OCI-LY1 (cell line): ENCODE data around the gene POLRMT.

Experiments
- H2AFZ ChIP-seq: fragments of 200-600 bp; sonication (generic), shearing (Covaris generic); 2 replicates; pipeline ENCODE4 v1.6.0; 2014; ENCODE audit warnings: antibody characterized with exemption, mild to moderate bottlenecking, low read length
- H3F3A ChIP-seq: fragments of 200-600 bp; sonication (generic), shearing (Covaris generic); 2 replicates; pipeline ENCODE4 v1.6.0; 2014; ENCODE audit warnings: mild to moderate bottlenecking, antibody characterized with exemption, low read length, moderate library complexity; ENCODE audit not compliant: insufficient read depth
- H3K27ac ChIP-seq: fragments of 200-600 bp; sonication (generic); 2 replicates; pipeline ENCODE4 v1.5.1; 2014; ENCODE audit warnings: low read length, mixed run types, mild to moderate bottlenecking, low read depth; ENCODE audit not compliant: poor library complexity, severe bottlenecking
- H3K27me3 ChIP-seq: fragments of 200-600 bp; sonication (generic); 2 replicates; pipeline ENCODE4 v1.6.0; 2014; ENCODE audit warnings: antibody characterized with exemption, mild to moderate bottlenecking, low read length, moderate library complexity; ENCODE audit not compliant: insufficient read depth
- H3K36me3 ChIP-seq: fragments of 200-600 bp; sonication (generic); 2 replicates; pipeline ENCODE4 v1.6.1; 2014; ENCODE audit warnings: mild to moderate bottlenecking, antibody characterized with exemption, low read length, moderate library complexity, mixed read lengths; ENCODE audit not compliant: insufficient read depth
- H3K4me1 ChIP-seq: fragments of 200-600 bp; sonication (generic); 2 replicates; pipeline ENCODE4 v1.5.1; 2014; ENCODE audit warnings: mild to moderate bottlenecking, low read length, moderate library complexity; ENCODE audit not compliant: insufficient read depth, severe bottlenecking
- H3K4me2 ChIP-seq: fragments of 200-600 bp; sonication (generic), shearing (Covaris generic); 2 replicates; pipeline ENCODE4 v1.6.1; 2014; ENCODE audit warnings: low read length
- H3K4me3 ChIP-seq: fragments of 200-600 bp; sonication (generic); 2 replicates; pipeline ENCODE4 v1.5.1; 2014; ENCODE audit warnings: low read length, low read depth, mild to moderate bottlenecking, mixed read lengths; ENCODE audit not compliant: poor library complexity, severe bottlenecking
- H3K79me2 ChIP-seq: fragments of 200-600 bp; shearing (Covaris generic); 2 replicates; pipeline ENCODE4 v1.6.1; 2016; ENCODE audit warnings: mixed run types, low read length, mixed read lengths; ENCODE audit not compliant: insufficient read depth
- H3K9ac ChIP-seq: fragments of 200-600 bp; sonication (generic), shearing (Covaris generic); 2 replicates; pipeline ENCODE4 v1.6.1; 2014; ENCODE audit warnings: mild to moderate bottlenecking, low read length, mixed read lengths
- H3K9me2 ChIP-seq: fragments of 200-600 bp; sonication (generic), shearing (Covaris generic); 2 replicates; pipeline ENCODE4 v1.6.1; 2014; ENCODE audit warnings: low read depth, mild to moderate bottlenecking, low read length, mixed read lengths
- H3K9me3 ChIP-seq: fragments of 200-600 bp; shearing (Covaris generic); 2 replicates; pipeline ENCODE4 v1.6.1; 2014; ENCODE audit warnings: low read length, mixed read lengths
- H4K20me1 ChIP-seq: fragments of 200-600 bp; sonication (generic), shearing (Covaris generic); 2 replicates; pipeline ENCODE4 v1.6.0; 2016; ENCODE audit warnings: mild to moderate bottlenecking, low read length; ENCODE audit not compliant: insufficient read depth
- EZH2 ChIP-seq: fragments of 200-600 bp; sonication (generic), shearing (Covaris generic); IDR thresholded peaks from 2 replicates; pipeline ENCODE4 v1.8.0; 2017; ENCODE audit warnings: borderline replicate concordance, mixed run types, mild to moderate bottlenecking, antibody characterized with exemption, low read length, moderate library complexity, mixed read lengths
- TF ChIP-seq, protein P1 (sequence below): fragments of 200-600 bp; sonication (generic), shearing (Covaris generic); IDR thresholded peaks from 2 replicates; pipeline ENCODE4 v1.5.1; 2017; ENCODE audit warnings: mild to moderate bottlenecking, antibody characterized with exemption, low read length, moderate library complexity, mixed read lengths

Gene POLRMT

DNA sequence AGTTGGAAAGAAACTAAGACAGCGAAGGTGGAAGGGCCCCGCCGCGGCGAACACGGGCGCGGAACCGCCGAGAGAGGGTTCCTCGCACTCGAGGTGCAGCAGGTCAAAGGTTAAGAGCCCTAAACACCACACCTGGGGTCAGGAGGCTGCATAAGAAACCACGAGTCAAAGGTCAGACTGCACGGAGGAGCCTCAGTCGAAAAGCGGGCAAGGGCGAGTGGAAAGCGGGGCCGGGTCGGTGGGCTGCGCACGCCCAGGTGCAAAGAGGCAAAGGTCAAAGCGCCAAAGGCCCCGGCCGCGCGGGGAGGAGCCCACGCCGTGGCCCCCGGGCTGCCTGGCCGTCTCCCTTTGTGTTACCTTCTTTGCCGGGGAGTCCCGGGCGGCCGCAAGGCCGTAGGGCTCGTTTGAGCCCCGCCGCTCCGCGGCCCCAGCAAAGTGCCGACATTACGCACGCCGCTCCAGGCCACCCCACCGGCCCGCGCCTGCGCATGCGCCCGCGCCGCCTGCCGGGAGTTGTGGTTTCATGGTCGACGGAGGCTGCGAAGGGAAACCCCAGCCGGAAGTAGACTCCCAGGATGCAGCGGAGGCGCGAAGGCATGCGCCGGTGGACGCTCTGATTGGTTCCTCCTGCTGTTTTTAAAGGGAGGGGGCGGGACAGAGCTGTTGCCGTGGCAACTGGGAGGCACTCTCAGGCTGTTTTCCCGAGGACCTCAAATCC, at the start of gene POLRMT:
Gene POLRMT (minus strand): TSS at position 470 of the 718 bp plus-strand sequence. CDS start 25 bp downstream, at position 445.
- Histone ChIP-seq H3K4me2 (peak within 1 kb of the TSS; percentile 77), H3K4me1 (peaks cover 14% of the 10 kb centered on the region), H3K4me3 (peak within 1 kb of the TSS; percentile 99), H3K9me3 (no peaks in the 10 kb centered on the region), H4K20me1 (no peaks in the 10 kb centered on the region), H3F3A (no peaks in the 10 kb centered on the region), H3K27ac (peak within 1 kb of the TSS; percentile 75), H2AFZ (peak within 1 kb of the TSS; percentile 95; the same call in 1 of the 2 replicates), H3K36me3 (peaks cover 29% of the 10 kb centered on the region), H3K9me2 (no peaks in the 10 kb centered on the region), H3K9ac (peak within 1 kb of the TSS; percentile 98), H3K79me2 (no peaks in the 10 kb centered on the region), H3K27me3 (no peaks in the 10 kb centered on the region)
- TF ChIP-seq EZH2: no peak
- TF ChIP-seq, protein P1, sequence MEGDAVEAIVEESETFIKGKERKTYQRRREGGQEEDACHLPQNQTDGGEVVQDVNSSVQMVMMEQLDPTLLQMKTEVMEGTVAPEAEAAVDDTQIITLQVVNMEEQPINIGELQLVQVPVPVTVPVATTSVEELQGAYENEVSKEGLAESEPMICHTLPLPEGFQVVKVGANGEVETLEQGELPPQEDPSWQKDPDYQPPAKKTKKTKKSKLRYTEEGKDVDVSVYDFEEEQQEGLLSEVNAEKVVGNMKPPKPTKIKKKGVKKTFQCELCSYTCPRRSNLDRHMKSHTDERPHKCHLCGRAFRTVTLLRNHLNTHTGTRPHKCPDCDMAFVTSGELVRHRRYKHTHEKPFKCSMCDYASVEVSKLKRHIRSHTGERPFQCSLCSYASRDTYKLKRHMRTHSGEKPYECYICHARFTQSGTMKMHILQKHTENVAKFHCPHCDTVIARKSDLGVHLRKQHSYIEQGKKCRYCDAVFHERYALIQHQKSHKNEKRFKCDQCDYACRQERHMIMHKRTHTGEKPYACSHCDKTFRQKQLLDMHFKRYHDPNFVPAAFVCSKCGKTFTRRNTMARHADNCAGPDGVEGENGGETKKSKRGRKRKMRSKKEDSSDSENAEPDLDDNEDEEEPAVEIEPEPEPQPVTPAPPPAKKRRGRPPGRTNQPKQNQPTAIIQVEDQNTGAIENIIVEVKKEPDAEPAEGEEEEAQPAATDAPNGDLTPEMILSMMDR: no peak

DNA sequence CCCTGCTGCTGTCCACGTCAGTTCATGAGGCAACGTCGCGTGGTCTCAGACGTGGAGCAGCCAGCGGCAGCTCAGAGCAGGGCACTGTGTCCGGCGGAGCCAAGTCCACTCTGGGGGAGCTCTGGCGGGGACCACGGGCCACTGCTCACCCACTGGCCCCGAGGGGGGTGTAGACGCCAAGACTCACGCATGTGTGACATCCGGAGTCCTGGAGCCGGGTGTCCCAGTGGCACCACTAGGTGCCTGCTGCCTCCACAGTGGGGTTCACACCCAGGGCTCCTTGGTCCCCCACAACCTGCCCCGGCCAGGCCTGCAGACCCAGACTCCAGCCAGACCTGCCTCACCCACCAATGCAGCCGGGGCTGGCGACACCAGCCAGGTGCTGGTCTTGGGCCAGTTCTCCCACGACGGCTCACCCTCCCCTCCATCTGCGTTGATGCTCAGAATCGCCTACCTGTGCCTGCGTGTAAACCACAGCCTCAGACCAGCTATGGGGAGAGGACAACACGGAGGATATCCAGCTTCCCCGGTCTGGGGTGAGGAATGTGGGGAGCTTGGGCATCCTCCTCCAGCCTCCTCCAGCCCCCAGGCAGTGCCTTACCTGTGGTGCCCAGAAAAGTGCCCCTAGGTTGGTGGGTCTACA, 49.5 kb upstream of the POLRMT start:
- no peak overlapping the region for H2AFZ ChIP-seq
- peaks cover 6% of the 10 kb centered on the region for H3K4me1 ChIP-seq
- H3K9me3 ChIP-seq: no peaks in the 10 kb centered on the region
- H3K4me2 ChIP-seq: no peak overlapping the region
- no peaks in the 10 kb centered on the region for H3K36me3 ChIP-seq
- peaks cover 12% of the 10 kb centered on the region; the same call in 1 of the 2 replicates for H3K27me3 ChIP-seq
- no peak for TF ChIP-seq EZH2
- no peak overlapping the region for H3K27ac ChIP-seq
- H4K20me1 ChIP-seq: no peaks in the 10 kb centered on the region
- H3F3A ChIP-seq: no peaks in the 10 kb centered on the region
- no peak overlapping the region for H3K4me3 ChIP-seq
- H3K9ac ChIP-seq: no peak overlapping the region
- H3K9me2 ChIP-seq: no peaks in the 10 kb centered on the region
- H3K79me2 ChIP-seq: no peaks in the 10 kb centered on the region

DNA sequence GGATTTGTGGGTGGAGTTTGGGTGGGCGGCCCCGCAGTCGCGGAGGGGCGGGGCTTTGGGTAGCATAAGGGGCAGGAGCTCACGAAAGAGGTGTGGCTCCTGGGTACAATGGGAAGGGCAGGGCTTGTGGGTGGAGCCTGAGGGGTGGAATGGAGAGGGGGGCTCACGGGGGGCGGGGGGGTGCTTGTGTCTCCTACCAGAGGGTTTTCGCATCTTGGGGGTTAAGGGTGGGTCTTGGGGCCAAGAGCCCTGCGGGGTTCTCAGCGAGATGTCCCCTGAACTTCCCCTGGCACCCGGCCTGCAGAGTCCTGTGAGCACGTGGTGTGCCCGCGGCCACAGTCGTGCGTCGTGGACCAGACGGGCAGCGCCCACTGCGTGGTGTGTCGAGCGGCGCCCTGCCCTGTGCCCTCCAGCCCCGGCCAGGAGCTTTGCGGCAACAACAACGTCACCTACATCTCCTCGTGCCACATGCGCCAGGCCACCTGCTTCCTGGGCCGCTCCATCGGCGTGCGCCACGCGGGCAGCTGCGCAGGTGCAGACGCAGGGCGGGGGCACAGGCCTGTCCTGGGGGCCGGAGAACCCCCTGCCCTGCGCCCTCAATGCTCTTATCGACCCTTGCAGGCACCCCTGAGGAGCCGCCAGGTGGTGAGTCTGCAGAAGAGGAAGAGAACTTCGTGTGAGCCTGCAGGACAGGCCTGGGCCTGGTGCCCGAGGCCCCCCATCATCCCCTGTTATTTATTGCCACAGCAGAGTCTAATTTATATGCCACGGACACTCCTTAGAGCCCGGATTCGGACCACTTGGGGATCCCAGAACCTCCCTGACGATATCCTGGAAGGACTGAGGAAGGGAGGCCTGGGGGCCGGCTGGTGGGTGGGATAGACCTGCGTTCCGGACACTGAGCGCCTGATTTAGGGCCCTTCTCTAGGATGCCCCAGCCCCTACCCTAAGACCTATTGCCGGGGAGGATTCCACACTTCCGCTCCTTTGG, 48.0 kb upstream of the POLRMT start:
- H2AFZ ChIP-seq: no peak overlapping the region
- H3K4me1 ChIP-seq: peaks cover 6% of the 10 kb centered on the region
- peaks cover 7% of the 10 kb centered on the region; the same call in 1 of the 2 replicates for H3K27me3 ChIP-seq
- no peaks in the 10 kb centered on the region for H3F3A ChIP-seq
- no peak for TF ChIP-seq EZH2
- TF ChIP-seq, protein P1: no peak
- H3K79me2 ChIP-seq: no peaks in the 10 kb centered on the region
- H3K9me2 ChIP-seq: no peaks in the 10 kb centered on the region
- H3K4me2 ChIP-seq: peak overlapping the region; percentile 80; the same call in 1 of the 2 replicates
- peak overlapping the region; percentile 58 for H3K4me3 ChIP-seq
- H3K9ac ChIP-seq: no peak overlapping the region
- no peaks in the 10 kb centered on the region for H3K36me3 ChIP-seq
- no peaks in the 10 kb centered on the region for H3K9me3 ChIP-seq
- no peaks in the 10 kb centered on the region for H4K20me1 ChIP-seq
- peak overlapping the region; percentile 66 for H3K27ac ChIP-seq
